ENCODE data around the gene SMAP2. TPM values are rescaled to one million over a fixed set of nuclear protein-coding genes. Genes with fewer than 3 reads are reported as not detected.

Gene SMAP2
- total RNA-seq, 1 donor from 2014 or later: 6.4 TPM

Other genes with a start within 250 kb of the SMAP2 start
- 20.6 and 23.6 TPM in 2 replicates for gene RLF, start 212.3 kb upstream of the SMAP2 start, total RNA-seq
- gene TMCO2, start 125.8 kb upstream of the SMAP2 start, total RNA-seq: not detected in 2 replicates
- gene ZMPSTE24, start 115.5 kb upstream of the SMAP2 start, total RNA-seq: 67.0 and 108 TPM in 2 replicates
- gene COL9A2, start 56.4 kb upstream of the SMAP2 start, total RNA-seq: 0.13 and 0.60 TPM in 2 replicates
- 2.6 and 2.8 TPM in 2 replicates for gene ZFP69B, start 76.7 kb downstream of the SMAP2 start, total RNA-seq
- 2.8 and 3.8 TPM in 2 replicates for gene ZFP69, start 103.6 kb downstream of the SMAP2 start, total RNA-seq
- gene EXO5, start 135.0 kb downstream of the SMAP2 start, total RNA-seq: 10.2 and 13.1 TPM in 2 replicates
- 4.2 and 5.8 TPM in 2 replicates for gene ZNF684, start 157.9 kb downstream of the SMAP2 start, total RNA-seq

Data from pulmonary artery endothelial cell (primary cell).